GM21390 (cell line): ENCODE results near the gene ASPHD1.
"Not testable (repeated sequence)": the region's sequence is repeated elsewhere in the genome, so short reads cannot be mapped to it uniquely, and the experiment has no call there.

Source experiments
- ATAC-seq: cut with Tn5 transposase; IDR thresholded peaks from one replicate; pipeline ENCODE4 v1.9.1; 2021; ENCODE audit not compliant: unreplicated experiment

ASPHD1 gene

GRCh38 chr16:29877266-29877961 lies 22.9 kb upstream of the ASPHD1 start:
- ATAC-seq, result no peak

GRCh38 chr16:29878172-29878571 lies 22.1 kb upstream of the ASPHD1 start:
- ATAC-seq, result no peak

- ATAC-seq, result no peak
Observed at GRCh38 chr16:29881050-29881449, 19.2 kb upstream of the ASPHD1 start.

GRCh38 chr16:29883987-29884386 lies 16.3 kb upstream of the ASPHD1 start:
- ATAC-seq, result no peak

GRCh38 chr16:29889372-29889771 lies 10.9 kb upstream of the ASPHD1 start:
- ATAC-seq, result not testable (repeated sequence)

GRCh38 chr16:29891525-29892457 lies 8.5 kb upstream of the ASPHD1 start:
- no peak for ATAC-seq

GRCh38 chr16:29892458-29892813 lies 7.9 kb upstream of the ASPHD1 start:
- ATAC-seq, result no peak

- no peak for ATAC-seq
Observed at GRCh38 chr16:29893553-29893952, 6.7 kb upstream of the ASPHD1 start.

GRCh38 chr16:29894352-29894751 lies 5.9 kb upstream of the ASPHD1 start:
- no peak for ATAC-seq

GRCh38 chr16:29896841-29897240 lies 3.4 kb upstream of the ASPHD1 start:
- no peak for ATAC-seq

- ATAC-seq, result no peak
Observed at GRCh38 chr16:29897333-29897732, 3.0 kb upstream of the ASPHD1 start.

- no peak for ATAC-seq
Observed at GRCh38 chr16:29898135-29898803, 2.0 kb upstream of the ASPHD1 start.

GRCh38 chr16:29898804-29899515 lies 1.3 kb upstream of the ASPHD1 start:
- no peak for ATAC-seq

GRCh38 chr16:29899516-29900101 lies 679 bp upstream of the ASPHD1 start, which contains the start of gene SEZ6L2:
TSS of gene SEZ6L2 (minus strand) at chr16:29899550. CDS start at chr16:29899019, 531 bp downstream.
- no peak for ATAC-seq

GRCh38 chr16:29900888-29901606 lies 759 bp downstream of the ASPHD1 start:
- ATAC-seq, result no peak

GRCh38 chr16:29901607-29901945 lies 1.3 kb downstream of the ASPHD1 start:
- ATAC-seq, result no peak

GRCh38 chr16:29903590-29903989 lies 3.3 kb downstream of the ASPHD1 start:
- no peak for ATAC-seq

GRCh38 chr16:29904947-29905346 lies 4.7 kb downstream of the ASPHD1 start:
- no peak for ATAC-seq

- no peak for ATAC-seq
Observed at GRCh38 chr16:29905668-29906067, 5.4 kb downstream of the ASPHD1 start.
